Inferior parietal cortex (tissue), 1 donor: ENCODE data around the gene ADAMTS13.

Source experiments
- DNase-seq: peaks from one replicate; pipeline ENCODE4 v3.0.0-alpha.2; 2016; ENCODE audit errors: extremely low spot score

ADAMTS13 gene

GRCh38 chr9:133472277-133472645, 50.1 kb downstream of the ADAMTS13 start:
- DNase-seq: no peak

DNA sequence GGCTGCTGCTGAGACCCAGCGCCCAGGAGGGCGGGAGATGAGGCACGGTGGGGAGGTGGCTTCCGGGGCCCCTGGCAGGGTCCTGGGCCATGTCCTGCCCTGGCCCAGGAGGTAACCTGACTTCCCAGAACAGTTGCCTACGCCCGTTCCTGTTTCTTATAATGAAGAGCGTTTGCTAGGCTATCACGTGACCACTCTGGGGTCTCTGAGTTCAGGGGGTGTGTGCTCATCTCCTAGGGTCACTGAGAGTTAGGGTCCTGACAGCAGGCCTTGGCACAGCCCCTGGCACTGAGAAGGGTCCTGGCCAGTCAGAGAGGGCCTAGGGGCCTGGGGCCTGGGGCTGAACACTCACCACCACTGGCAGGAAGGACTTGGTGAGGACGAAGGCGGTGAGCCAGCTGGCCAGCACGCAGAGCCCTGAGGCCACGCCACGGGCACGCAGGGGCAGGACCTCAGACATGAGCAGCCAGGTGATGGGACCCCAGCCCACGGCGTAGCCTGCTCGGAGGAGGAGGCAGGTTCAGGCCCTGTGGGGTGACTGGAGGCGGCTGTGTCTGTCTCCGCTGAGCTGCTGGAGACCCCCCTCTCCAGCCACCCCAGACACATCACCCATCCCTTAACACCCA, 50.7 kb downstream of the ADAMTS13 start:
- DNase-seq: no peak

DNA sequence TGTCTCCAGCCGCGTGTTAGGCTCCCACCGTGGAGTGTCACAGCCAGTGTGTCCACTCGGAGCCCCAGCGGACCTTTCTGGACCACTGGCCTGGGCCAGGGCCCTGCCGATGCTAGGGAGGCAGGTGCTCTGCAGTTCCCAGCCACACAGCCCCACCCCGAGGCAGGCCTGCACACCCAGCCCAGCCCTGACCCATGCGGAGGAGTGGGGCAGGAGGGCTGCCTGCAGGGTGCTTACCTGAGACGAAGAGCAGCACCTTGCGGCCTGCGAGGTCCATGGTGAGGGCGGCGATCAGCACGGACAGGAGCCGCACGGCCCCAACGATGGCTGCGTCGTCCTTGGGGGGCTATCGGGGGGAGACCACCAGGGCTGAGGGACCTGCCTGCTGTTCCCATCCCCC, 51.6 kb downstream of the ADAMTS13 start:
- DNase-seq: no peak

- DNase-seq: no peak
These were observed 52.0 kb downstream of the ADAMTS13 start for GRCh38 chr9:133474215-133474614.

- DNase-seq: no peak
These were observed 52.7 kb downstream of the ADAMTS13 start for GRCh38 chr9:133474853-133475252.

GRCh38 chr9:133475292-133476012, 53.3 kb downstream of the ADAMTS13 start:
- no peak for DNase-seq

DNA sequence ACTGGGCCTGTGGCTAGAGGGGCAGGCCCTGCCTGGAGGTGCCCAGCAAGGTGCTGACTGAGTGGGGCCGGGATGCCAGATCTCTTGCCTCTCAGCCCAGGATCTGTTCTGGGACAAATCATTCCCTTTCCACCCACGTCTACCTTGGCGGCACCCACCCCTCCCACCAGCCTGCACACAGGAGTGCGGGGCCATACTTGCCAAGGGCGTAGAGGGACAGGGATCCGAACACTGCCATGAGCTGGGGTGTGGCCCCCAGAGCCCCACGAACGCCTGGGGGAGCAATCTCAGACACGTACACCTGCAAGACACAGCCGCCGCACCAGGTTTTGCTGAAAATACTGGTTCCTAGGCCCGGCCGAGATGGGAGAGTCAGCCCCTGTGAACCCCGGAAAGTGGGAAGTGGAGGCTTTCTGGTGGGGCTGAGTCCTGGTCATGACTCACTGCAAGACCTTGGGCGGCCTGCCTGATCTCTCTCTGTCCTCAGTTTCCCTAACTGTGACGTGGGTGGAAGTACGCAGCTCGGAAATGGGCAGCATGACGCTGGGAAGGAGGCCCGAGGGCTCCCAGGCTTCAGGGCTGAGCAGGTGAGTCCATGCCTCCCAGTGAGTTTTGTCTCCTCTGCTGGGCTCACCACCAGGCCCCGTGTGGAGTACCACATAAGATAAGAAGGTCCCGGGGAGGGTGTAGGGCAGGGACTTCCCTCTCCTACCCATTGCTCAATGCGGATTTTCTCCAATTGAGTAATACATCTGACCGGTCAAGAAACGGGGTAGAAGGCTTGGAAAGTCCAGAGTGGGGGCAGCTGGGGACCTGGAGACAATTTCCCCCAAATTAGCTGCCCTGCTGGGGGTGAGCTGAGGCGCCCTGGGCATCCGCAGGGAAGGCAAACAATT, 54.1 kb downstream of the ADAMTS13 start:
- DNase-seq: no peak

DNA sequence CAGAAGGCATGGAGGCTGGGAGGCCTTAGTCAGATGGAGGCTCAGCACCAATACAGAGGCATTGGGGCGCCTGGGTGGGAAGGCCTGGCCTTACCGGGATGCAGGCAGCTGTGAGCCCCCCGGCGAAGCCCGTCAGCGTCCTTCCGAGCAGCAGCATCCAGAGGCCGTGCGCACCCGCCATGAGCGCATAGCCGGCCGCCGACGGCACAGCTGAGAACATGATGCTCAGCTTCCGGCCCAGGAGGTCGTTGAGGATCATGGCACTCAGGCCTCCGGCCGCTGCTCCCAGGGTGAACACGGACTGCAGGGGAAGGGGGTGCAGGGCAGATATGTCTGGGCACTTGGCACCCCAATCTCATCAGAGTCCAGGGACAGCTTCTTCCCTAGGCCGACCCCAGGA, 54.8 kb downstream of the ADAMTS13 start:
- no peak for DNase-seq

- no peak for DNase-seq
These were observed 55.3 kb downstream of the ADAMTS13 start for GRCh38 chr9:133477461-133477860.

- DNase-seq: no peak
These were observed 56.1 kb downstream of the ADAMTS13 start for GRCh38 chr9:133477992-133478850.

DNA sequence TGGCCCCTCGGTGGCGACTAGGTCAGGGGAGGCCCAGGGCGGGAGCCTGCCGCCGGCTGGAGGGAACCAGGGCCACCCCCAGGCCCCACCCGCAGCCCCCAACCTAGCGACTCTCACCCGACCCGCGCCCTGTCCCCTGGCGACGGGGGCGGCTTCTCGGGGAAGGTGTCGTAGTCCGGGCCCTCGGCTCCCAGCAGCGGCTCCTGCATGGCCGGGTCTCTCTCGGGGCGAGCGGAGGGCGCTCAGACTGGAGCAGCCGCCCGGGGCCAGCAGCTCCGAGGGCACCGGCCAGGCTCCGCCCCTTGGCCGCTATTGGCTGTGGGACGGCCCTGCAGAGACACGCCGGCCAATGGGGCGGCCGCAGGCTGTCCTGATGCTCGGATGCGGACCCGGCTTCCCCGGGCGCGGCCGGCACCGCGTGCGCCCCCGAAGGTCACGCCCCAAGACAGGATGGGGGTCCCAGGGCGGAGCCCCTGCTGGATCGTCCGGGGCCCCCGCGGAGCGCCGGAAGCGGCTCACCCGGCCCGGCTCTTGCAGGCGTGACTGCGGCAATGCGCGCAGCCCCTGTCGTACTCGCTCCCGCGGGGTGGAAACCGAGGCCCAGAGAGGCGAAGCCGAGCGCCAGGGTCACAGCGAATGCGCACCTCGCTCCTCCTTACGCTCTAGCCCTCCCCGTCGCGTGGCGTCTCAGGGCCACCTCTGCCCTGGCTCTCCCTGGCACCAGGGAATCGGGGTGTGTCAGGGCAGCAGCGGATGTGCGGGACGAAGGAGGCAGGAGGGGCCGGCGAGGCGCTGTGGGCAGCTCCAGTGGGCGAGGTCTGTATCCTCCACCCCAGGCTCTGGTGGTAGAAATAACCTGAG, 56.9 kb downstream of the ADAMTS13 start, which contains the start of gene SLC2A6:
Gene SLC2A6, minus strand, starts transcription at position 249 of the 861 bp plus-strand sequence. Its CDS starts 40 bp downstream, at position 209.
- DNase-seq: peak; percentile 80

DNA sequence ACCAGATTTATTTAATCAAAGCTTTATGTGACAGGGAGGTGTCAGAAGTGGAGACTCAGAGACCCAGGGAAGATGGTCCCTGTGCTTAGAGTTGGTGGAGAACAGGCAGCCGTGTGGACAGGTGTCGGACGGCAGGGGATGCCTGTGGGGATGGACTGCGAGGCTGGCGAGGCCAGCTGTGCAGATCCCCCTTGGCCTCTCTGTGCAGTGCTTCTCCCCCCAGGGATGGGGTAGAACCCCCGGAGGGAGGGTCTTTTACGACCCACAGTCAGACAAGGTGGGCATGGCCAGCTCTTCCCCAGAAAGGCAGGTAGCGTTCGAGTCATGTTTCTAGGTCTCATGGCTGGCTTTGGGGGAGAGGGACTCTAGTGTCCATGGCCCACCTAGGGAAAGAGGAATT, 61.4 kb downstream of the ADAMTS13 start:
- no peak for DNase-seq

DNA sequence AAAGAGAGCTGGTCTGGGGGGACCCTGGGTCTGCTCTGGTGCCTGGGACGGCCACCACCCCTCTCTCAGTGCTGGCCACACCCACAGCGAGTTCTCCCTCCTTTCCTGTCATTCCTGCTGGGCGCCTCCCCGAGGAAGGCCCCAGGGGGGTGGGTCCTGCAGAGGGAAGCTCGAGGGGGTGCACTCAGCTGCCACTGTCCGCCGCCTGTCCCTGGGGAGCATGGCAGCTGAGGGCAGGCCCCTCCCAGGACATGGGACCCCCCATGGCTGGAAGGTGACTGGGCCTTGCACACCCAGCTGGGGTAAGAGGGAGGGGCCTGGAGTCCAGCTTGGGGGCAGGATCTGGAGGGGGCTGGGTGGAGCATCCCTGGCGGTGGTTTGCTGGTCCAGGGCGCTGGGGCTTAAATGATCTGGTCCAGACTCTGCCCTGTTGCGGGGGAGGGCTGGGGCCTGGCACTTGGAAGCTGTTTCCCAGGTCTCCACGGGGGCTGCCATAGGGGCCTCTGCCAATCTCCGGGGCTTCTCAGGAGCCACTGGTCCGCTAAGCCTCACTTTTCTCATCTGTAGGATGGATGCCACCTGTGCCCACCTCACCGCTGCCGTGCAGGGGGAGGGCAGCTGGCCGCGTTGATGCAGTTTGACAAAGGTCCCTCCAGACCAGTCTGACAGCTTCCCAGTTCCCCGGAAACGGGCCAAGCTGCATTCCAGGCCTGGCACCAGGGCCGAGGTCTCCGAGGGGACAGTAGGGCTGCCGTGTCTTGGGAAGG, 62.7 kb downstream of the ADAMTS13 start:
- no peak for DNase-seq

DNA sequence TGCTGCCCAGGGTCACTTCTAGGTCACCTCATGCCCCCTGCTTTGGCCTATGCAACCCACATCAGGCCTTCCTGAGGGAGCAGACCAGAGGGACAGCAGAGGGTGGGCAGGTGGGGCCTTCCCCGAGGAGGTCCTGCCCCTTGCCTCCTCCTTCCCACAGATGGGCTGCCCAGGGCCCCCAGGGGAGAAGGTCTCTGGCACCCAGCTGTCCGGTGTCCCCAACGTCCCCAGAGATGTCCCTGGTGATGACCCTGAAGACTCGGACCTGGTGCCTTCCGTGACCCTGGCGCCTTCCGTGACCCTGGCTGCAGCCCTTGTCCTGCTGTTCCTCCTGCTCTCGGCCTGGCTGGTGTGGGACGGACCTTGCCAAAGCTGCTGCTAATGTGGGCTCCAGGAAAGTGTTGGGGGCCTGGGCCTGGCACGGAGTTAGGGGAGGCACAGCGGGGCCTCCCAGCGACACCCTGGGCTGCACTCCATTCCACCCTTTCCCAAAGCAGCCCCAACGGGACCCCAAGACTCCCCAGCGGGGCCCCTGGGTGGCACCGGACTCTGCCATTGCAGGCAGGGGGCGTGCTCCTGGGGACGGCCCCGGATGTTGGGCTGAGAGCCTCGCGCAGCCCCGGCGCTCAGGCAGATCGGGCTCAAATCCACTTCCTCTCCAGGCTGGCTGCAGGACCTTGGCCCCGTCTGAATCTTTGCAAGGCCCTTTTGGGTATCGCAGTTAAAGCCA, 63.5 kb downstream of the ADAMTS13 start:
- DNase-seq: no peak

- no peak for DNase-seq
These were observed 65.2 kb downstream of the ADAMTS13 start for GRCh38 chr9:133487331-133487725.

DNA sequence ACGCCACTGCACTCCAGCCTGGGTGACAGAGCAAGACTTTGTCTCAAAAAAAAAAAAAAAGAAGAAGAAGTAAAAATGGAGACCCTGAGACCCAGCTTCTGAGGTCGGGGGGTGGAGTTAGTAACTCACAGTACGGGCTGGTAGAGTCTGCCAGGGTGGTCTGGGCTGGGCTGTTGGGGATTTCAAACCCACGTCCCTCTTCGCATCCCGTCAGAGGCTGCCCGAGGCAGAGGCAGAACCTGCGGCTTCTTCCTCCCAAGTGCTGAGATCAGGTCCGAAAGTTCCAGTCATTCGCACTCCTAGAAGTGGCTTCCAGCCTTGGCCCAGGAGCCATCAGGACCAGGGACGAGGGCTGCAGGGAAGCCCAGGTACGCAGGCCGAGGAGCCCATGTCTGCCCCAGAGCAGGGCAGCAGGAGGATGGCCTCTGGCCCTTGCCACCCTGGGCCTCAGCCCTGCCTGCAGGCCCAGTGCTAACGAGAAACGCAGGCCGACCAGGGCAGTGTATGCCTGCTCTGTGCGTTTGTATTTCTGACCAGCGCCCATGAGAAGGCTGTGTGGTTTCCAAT, 66.6 kb downstream of the ADAMTS13 start:
- no peak for DNase-seq

DNA sequence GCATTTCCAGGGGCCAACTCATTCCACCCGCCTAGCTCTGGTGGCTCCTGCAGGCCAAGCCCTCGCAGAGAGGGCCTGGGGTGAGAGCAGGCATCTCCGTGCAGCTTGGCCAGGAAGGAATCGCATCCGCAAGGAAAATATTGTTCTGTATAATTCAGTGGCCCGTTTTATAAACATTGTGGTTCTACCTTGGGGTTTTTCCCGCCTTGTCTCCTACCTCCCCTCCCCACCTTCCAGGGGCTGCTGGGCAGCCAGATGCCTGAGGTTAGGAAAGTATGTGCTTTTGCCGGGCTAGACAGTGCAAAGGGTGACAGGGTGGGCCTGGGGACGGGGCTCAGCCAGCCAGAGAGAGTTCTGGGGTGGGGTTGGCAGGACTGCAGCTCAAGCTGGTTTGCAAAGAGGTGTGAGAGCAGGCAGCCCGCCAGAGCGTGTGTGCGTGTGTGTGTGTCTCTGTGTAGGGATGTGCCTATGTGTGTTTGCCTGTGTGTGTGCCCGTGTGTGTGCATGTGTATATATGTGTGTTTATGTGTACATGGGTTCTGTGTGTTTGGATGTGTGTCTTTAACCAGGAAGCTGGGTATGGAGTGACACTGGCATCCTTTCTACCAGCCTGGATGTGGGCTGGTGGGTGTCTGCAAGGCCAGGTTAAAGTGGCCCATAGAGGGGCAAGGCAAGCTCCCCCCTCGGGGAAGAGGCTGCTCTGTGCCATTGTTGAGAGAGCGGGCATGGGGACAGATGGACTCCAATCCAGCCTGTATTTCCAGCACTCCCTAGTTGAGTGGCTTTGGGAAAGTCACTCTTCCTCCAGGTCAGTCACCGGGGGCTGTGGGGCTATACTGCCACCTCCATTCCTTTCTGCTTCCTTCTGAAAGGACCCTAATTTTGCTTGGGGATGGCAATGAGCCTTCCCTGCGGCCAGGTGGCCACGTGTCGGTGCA, 67.4 kb downstream of the ADAMTS13 start:
- no peak for DNase-seq
